UCSD-AML1 (cell line): ENCODE results near the gene CADPS.

Experiments used
- DNase-seq: peaks from one replicate; lab custom pipeline; 2025; ENCODE audit not compliant: unreplicated experiment; lab: John Stamatoyannopoulos, UW

Gene CADPS

GRCh38 chr3:62562596-62562995 is 312.6 kb downstream of the CADPS start:
- no peak for DNase-seq

DNA sequence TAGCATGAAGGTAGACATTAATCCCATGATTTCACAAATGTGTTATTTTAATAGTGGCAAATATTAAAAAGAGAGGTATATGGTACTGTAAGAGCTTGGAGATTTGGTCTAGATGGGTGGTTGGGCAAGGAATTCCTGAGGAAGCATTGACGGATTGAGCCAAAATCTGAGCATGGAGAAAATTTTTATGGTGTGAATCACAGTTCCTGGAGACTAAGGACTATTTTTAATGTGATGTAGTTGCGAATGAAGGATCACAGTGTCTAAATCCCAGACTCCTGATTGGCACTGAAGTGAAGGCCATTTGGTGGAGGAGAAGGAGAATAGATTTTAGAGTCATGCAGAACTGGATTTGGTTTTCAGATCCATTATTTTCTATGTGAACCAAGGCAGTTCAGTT is 313.2 kb downstream of the CADPS start:
- DNase-seq, result no peak

- no peak for DNase-seq
Observed at GRCh38 chr3:62559831-62560445, 315.3 kb downstream of the CADPS start.

DNA sequence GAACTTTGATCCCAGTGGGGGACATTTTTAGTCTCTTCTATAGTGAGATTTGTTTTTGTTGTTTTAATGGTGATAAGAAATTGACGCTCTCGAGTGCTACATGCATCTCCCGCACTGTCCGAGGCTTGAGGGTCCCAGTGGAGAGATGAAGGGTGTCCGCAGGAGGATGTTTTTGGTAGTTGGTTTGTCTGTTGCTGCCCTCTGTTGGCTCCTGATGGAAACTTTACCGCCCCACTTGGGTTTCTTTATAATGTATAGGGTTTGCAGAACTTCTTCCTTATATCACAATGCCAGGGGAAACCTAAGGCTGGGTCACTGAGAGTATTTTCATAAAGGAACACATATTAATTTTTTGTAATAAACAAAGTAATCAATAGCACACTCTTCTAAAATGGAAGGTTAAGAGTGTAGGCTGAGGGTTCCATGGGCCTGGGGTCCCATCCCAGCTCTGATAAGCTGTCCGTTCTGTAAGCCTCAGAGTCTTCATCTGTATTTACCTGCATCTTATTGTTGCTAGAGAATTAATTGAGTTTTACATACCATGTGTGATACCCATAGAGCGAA is 316.6 kb downstream of the CADPS start:
- peak; percentile 9 for DNase-seq

- DNase-seq, result no peak
Observed at GRCh38 chr3:62557983-62558382, 317.2 kb downstream of the CADPS start.

GRCh38 chr3:62557450-62557849 is 317.8 kb downstream of the CADPS start:
- DNase-seq, result no peak

GRCh38 chr3:62556121-62556815 is 318.9 kb downstream of the CADPS start:
- no peak for DNase-seq

GRCh38 chr3:62554264-62554799 is 320.9 kb downstream of the CADPS start:
- DNase-seq, result no peak

DNA sequence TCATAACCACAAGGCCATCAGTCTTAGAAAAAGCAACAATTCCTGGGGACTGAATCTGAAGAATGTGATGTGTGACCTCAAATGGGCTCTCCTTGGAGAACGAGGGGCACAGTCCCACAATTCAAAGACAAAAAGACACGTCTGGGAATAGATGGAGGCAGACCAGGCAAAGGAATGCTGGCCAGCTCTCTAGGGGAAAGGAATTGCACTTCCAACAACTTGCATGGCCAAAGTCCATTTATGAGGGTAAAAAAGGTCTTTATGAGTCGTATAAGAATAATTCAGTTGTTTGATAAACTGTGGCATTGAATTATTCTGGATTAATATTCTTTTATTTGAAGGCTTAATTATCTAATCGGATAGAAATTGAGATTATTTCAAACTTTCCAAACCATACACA is 321.4 kb downstream of the CADPS start:
- DNase-seq, result no peak

DNA sequence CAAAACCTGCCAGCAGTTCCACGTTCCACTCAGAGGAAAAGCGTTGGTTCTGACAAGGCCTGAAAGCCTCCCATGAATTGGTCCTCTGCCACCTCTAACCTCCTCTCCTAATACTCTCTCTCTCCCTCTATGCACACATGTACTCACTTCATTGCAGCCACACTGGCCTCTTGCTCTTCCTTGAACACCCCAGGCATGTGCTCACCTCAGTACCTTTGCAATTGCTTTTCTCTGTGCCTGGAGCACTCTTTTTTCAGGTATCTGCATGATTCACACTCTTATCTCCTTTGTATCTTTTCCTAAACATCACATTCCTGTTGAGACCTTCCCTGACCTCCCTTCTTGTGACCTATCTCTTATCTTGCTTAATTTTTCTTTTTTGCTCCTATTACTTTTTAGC is 323.7 kb downstream of the CADPS start:
- no peak for DNase-seq

GRCh38 chr3:62550439-62550838 is 324.8 kb downstream of the CADPS start:
- DNase-seq, result no peak

DNA sequence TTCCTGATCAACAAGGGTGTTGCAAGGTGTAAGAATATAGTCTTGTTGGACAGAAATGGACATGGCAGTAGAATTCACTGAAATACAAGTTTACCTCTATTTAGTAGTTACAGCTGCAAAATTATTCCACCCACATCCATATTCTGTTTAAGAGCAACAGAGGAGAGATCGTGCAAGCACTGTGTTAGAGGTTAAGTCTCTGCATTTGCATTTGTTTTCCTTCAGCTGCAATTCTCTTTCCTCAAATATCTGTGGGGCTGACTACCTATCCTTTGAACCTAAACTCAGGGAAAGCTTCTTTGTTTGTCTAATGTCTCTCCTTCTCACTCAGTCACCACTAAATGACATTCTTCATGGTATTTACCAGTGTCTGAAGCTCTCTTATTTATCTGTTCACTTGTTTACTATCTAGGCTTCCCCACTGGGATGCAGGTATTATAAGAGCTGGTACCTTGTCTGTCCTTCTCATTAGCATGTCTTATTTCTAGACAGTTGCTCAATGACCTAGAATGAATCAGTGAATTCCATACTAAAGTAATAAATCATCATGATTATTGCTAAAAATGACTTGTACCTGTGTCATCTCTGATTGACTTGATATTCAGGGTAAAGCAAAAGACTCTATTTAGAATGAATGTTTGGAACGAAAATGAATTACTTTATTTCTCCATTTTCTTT is 326.5 kb downstream of the CADPS start:
- no peak for DNase-seq

GRCh38 chr3:62546266-62546665 is 328.9 kb downstream of the CADPS start:
- no peak for DNase-seq

DNA sequence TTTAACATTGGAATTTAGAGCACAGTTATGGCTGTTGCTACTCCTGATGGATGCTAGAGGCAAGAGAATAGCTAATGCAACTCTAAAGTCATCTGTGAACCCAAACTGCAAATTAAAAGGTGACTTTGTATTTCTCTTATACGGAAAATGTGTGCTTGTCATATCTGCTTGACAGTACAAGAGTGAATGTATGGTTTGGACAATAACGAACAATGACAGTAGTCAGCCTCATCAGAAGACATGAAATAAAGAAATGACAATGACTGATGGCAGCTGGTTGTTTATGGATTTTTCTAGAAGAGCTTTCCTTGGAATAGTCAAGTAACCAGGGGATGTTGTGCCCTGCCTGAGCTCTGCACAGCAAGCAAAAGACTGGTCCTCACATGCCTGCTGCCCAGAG is 333.0 kb downstream of the CADPS start:
- no peak for DNase-seq

- no peak for DNase-seq
Observed at GRCh38 chr3:62539762-62540161, 335.5 kb downstream of the CADPS start.

DNA sequence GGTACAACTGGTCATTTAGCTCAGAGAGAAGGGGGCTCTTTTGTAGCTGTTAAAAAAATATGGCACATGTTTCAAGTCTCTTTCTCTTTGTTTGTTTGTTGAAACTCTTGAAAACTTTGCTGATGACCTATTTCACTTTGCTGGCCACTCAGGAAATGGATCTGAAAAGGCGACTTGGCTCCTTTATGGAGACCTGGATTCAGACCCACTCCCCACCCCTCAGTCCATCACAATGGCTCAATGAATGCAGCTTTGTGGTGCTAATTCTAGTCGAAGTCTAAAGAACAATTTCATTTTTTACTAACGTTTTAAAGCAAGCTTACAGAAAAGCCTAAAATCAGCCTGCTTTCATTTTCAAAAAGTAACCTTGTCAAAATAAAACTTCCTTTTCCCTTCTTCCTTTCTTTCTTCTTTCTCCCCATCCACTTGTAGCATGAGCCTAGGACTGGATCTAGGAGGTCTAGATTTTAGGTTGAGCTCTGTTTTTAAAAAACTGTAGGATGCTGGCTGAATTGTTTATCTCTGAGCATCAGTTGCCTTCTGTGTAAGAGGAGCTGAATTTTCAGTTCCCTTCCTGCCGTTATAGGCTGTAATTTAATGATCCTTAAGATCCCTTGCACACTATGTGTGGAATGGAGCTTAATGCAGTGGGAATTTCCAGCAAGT is 336.4 kb downstream of the CADPS start:
- no peak for DNase-seq

GRCh38 chr3:62534326-62534725 is 340.9 kb downstream of the CADPS start:
- DNase-seq, result no peak

GRCh38 chr3:62532796-62533195 is 342.4 kb downstream of the CADPS start:
- no peak for DNase-seq

DNA sequence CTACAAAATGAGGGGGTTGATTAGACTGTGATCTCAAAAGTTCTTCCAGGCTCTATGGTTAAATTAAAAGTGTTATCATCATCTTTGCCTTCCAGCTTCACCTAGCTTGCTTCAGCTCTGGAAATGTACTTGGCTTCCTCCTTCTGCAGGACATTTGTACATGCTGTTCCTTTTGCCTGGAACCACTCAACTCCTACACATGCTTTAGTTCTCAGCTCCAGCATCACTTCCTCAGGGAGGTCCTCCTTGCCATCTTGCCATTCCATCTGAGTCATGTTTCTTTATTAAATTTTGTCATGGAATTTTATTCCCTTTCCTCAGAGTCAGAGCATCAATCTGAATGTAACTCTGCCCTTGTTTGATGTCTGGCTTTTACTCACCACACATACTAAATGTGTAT is 343.2 kb downstream of the CADPS start:
- DNase-seq, result no peak

- DNase-seq, result no peak
Observed at GRCh38 chr3:62531493-62531892, 343.7 kb downstream of the CADPS start.

DNA sequence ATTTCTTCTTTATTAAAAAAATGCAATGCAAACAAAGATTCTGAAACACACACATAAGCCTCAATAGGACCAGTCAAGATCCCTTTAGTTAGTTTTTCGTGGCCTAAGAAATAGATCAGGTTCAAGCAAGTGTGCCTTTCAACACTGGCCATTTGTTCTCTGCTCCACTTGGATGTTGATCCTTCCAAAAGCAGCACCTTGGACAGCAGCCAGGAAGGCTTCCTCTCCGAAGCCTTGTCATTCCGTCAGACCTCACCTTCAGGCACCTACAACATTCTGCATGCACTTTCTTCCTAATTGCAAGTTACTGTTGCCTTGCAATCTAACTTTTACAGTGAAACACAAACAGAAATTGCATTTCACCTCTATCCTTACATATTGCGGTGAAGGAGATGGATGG is 346.0 kb downstream of the CADPS start:
- peak; percentile 9 for DNase-seq
